Muscle of leg (tissue), 11 donors: Measurements from ENCODE around the gene LMNA. TPM values are rescaled to one million over a fixed set of nuclear protein-coding genes. Genes with fewer than 3 reads are reported as not detected.
"Not testable (repeated sequence)": the region's sequence is repeated elsewhere in the genome, so short reads cannot be mapped to it uniquely, and the experiment has no call there.

Experiments
- DNase-seq: peaks from one replicate; pipeline ENCODE4 v3.0.0; 2013
- H3K27ac ChIP-seq: one replicate; pipeline ENCODE4 v1.5.1; 2013; ENCODE audit warnings: mild to moderate bottlenecking, low read length, control low read depth
- H3K27me3 ChIP-seq: one replicate; pipeline ENCODE4 v1.6.1; 2013; ENCODE audit warnings: low read length; ENCODE audit not compliant: control insufficient read depth, insufficient read depth
- H3K36me3 ChIP-seq: one replicate; pipeline ENCODE4 v1.6.1; 2013; ENCODE audit warnings: low read length; ENCODE audit not compliant: control insufficient read depth, insufficient read depth
- H3K4me1 ChIP-seq: one replicate; pipeline ENCODE4 v1.6.1; 2013; ENCODE audit warnings: low read length; ENCODE audit not compliant: control insufficient read depth, insufficient read depth
- H3K4me3 ChIP-seq: one replicate; pipeline ENCODE4 v1.5.1; 2013; ENCODE audit warnings: low read length, control low read depth
- H3K9me3 ChIP-seq: replicated peaks from 2 replicates; pipeline ENCODE4 v1.6.1; 2013; ENCODE audit warnings: low read depth, low read length; ENCODE audit not compliant: control insufficient read depth
- WGBS: methylation state at CpG from one replicate; pipeline ENCODE4 v1.1.5; 2013; ENCODE audit warnings: missing lambda C conversion rate; ENCODE audit not compliant: insufficient coverage; 5-methylcytosine and 5-hydroxymethylcytosine counted together
- polyA plus RNA-seq, 8 donors: library from polyadenylated mRNA; unstranded; fragments of 120-200 nt; gene quantifications; one replicate each; pipeline versions ENCODE4 v1.2.1 to v1.2.3, GENCODE V29; 2013; ENCODE audit warnings: inconsistent platforms in 1 of 8, low replicate concordance in 1 of 8; ENCODE audit not compliant: insufficient read length in 8 of 8, insufficient read depth in 1 of 8
- total RNA-seq: library from RNA; stranded (reverse); fragments of 120-200 nt; gene quantifications from one replicate; pipeline ENCODE4 v1.2.4, GENCODE V29; 2013

Gene LMNA
- total and polyA plus RNA-seq, 9 donors: 335 to 408 (median 371) TPM

DNA sequence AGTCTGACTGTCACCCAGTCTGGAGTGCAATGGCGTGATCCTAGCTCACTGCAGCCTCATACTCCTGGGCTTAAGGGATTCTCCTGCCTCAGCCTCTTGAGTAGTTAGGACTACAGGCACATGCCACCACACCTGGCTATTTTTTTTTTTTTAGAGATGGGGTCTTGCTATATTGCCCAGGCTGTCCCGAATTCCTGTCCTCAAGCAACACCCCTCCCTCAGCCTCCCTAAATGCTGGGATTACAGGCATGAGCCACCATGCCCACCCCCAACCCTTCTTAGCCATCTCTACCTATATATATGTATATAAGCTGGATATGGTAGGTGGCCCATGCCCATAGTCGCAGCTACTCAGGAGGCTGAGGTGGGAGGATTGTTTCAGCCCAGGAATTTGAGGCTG, 66.0 kb downstream of the LMNA start:
- Histone ChIP-seq H3K9me3 (no peaks in the 10 kb centered on the region), H3K4me1 (no peaks in the 10 kb centered on the region), H3K4me3 (no peak overlapping the region), H3K27ac (no peak overlapping the region), H3K27me3 (peaks cover 7% of the 10 kb centered on the region), H3K36me3 (no peaks in the 10 kb centered on the region)
- WGBS: no CpG with 5 or more reads among the region's 3 CpGs
- no peak for DNase-seq

DNA sequence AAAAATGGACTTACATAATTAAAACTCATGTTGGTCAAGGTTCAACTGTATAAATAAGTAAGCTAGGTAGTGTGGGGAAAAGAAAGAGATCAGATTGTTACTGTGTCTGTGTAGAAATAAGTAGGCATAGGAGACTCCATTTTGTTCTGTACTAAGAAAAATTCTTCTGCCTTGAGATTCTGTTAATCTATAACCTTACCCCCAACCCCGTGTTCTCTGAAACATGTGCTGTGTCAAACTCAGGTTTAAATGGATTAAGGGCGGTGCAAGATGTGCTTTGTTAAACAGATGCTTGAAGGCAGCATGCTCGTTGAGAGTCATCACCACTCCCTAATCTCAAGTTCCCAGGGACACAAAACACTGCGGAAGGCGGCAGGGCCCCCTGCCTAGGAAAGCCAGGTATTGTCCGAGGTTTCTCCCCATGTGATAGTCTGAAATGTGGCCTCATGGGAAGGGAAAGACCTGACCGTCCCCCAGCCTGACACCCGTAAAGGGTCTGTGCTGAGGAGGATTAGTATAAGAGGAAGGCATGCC, 66.9 kb downstream of the LMNA start:
- not testable (repeated sequence) for H3K9me3 ChIP-seq, H3K36me3 ChIP-seq, H3K4me3 ChIP-seq, H3K27me3 ChIP-seq, H3K4me1 ChIP-seq, DNase-seq, H3K27ac ChIP-seq
- WGBS: no CpG with 5 or more reads among the region's 8 CpGs

DNA sequence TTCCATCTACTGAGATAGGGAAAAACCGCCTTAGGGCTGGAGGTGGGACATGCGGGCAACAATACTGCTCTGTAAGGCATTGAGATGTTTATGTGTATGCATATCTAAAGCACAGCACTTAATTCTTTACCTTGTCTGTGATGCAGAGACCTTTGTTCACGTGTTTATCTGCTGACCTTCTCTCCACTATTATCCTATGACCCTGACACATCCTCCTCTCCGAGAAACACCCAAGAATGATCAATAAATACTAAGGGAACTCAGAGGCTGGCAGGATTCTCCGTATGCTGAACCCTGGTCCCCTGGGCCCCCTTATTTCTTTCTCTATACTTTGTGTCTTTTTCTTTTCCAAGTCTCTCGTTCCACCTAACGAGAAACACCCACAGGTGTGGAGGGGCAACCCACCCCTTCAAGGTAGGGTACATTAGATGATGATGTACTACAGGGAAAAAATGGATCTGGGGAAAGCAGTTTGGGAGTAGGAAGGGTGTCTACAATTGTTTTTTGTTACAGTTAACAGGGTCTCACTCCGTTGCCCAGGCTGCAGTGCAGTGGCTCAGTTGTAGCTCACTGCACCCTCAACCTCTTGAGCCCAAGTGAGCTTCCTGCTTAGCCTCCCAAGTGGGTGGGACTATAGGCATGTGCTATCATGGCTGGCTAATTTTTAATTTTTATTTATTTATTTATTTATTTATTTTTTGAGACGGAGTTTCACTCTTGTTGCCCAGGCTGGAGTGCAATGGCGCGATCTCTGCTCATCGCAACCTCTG, 67.7 kb downstream of the LMNA start:
- DNase-seq, H3K4me1 ChIP-seq, H3K4me3 ChIP-seq, H3K36me3 ChIP-seq, H3K27me3 ChIP-seq, H3K27ac ChIP-seq, H3K9me3 ChIP-seq: not testable (repeated sequence)
- 71% methylated on average over 4 of the region's 12 CpGs for WGBS

DNA sequence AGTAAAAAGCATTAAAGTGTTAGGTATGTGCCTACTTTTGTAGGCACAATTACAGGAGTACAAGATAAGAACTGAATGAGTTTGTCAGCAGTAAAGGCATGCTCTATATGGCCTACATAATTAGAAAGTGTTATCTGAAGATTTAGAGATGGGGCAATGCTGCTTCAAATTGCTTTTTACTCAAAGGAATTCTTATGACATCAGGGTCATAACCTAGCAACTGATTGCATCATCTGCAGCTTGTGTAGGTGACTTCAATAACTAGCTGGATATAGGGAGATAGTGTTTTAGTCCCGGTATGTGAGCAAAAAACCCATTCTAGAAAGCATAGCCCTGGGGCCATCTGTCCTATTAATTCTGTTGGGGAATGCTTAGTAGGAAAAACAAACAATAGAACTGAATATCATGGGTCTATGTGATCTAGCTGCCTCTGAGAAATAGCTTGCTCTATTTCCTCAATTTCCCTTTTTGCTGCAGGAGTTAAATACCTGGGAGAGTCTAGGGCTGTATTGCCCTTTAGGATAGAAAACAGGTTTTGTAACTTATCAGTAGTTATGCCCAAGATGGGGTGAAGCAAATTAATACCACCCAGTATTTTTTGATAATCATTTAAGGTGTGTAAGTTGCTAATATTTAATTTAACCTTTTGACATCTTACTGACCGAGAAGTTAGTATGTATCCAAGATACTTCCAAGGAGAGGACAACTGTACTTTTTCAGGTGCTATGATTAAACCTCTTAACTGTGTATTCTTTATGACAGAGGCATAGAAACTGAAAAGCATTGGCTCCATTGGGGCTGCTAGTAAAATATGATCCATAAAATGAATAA, 72.1 kb downstream of the LMNA start:
- not testable (repeated sequence) for H3K9me3 ChIP-seq, H3K4me3 ChIP-seq, H3K36me3 ChIP-seq, H3K27me3 ChIP-seq, H3K4me1 ChIP-seq, DNase-seq, H3K27ac ChIP-seq
- no CpG with 5 or more reads among the region's 2 CpGs for WGBS

Other genes with a start within 250 kb of the LMNA start
- 27.7 TPM for gene RIT1, start 203.4 kb upstream of the LMNA start, total RNA-seq
- gene RIT1, start 203.4 kb upstream of the LMNA start, polyA plus RNA-seq: 10 to 100 TPM; 19.2 to 37.0 (median 25.5) TPM
- 30.0 TPM for gene KHDC4, start 180.3 kb upstream of the LMNA start, total RNA-seq
- gene KHDC4, start 180.3 kb upstream of the LMNA start, polyA plus RNA-seq: 10 to 100 TPM; 24.5 to 38.0 (median 29.9) TPM
- gene RXFP4, start 173.1 kb upstream of the LMNA start, total RNA-seq: not detected
- under 1 TPM in 5 of 8 donors, not detected in 3; 0.12 to 0.65 (median 0.23) TPM for gene RXFP4, start 173.1 kb upstream of the LMNA start, polyA plus RNA-seq
- 100 TPM for gene ARHGEF2, start 136.2 kb upstream of the LMNA start, total RNA-seq
- gene ARHGEF2, start 136.2 kb upstream of the LMNA start, polyA plus RNA-seq: 100 to 1,000 TPM; 124 to 153 (median 140) TPM
- 287 TPM for gene SSR2, start 93.8 kb upstream of the LMNA start, total RNA-seq
- gene SSR2, start 93.8 kb upstream of the LMNA start, polyA plus RNA-seq: 100 to 1,000 TPM; 210 to 323 (median 247) TPM
- gene UBQLN4, start 60.9 kb upstream of the LMNA start, total RNA-seq: 19.2 TPM
- gene UBQLN4, start 60.9 kb upstream of the LMNA start, polyA plus RNA-seq: 10 to 100 TPM; 40.1 to 48.0 (median 43.8) TPM
- gene LAMTOR2, start 59.9 kb upstream of the LMNA start, total RNA-seq: 53.7 TPM
- 10 to 100 TPM; 38.7 to 51.0 (median 44.9) TPM for gene LAMTOR2, start 59.9 kb upstream of the LMNA start, polyA plus RNA-seq
- gene RAB25, start 53.6 kb upstream of the LMNA start, total RNA-seq: not detected
- gene RAB25, start 53.6 kb upstream of the LMNA start, polyA plus RNA-seq: 1 to 10 TPM in 3 of 8 donors, under 1 TPM in 5; 0.16 to 7.4 (median 0.30) TPM
- gene MEX3A, start 32.2 kb upstream of the LMNA start, total RNA-seq: 9.4 TPM
- 10 to 100 TPM; 15.8 to 32.4 (median 25.8) TPM for gene MEX3A, start 32.2 kb upstream of the LMNA start, polyA plus RNA-seq
- gene SEMA4A, start 38.9 kb downstream of the LMNA start, total RNA-seq: 2.5 TPM
- gene SEMA4A, start 38.9 kb downstream of the LMNA start, polyA plus RNA-seq: 1 to 10 TPM; 1.5 to 5.4 (median 3.3) TPM
- gene SLC25A44, start 79.4 kb downstream of the LMNA start, total RNA-seq: 6.3 TPM
- 10 to 100 TPM; 10.2 to 12.1 (median 11.1) TPM for gene SLC25A44, start 79.4 kb downstream of the LMNA start, polyA plus RNA-seq
- 51.8 TPM for gene PMF1, start 98.3 kb downstream of the LMNA start, total RNA-seq
- 10 to 100 TPM; 42.2 to 53.0 (median 43.7) TPM for gene PMF1, start 98.3 kb downstream of the LMNA start, polyA plus RNA-seq
- gene BGLAP, start 127.5 kb downstream of the LMNA start, total RNA-seq: 1.2 TPM
- gene BGLAP, start 127.5 kb downstream of the LMNA start, polyA plus RNA-seq: 1 to 10 TPM in 6 of 8 donors, under 1 TPM in 2; 0.55 to 3.5 (median 1.5) TPM
- gene PAQR6, start 133.3 kb downstream of the LMNA start, total RNA-seq: 1.2 TPM
- gene PAQR6, start 133.3 kb downstream of the LMNA start, polyA plus RNA-seq: 1 to 10 TPM; 2.2 to 7.7 (median 4.9) TPM
- 42.8 TPM for gene SMG5, start 168.1 kb downstream of the LMNA start, total RNA-seq
- 10 to 100 TPM; 39.0 to 50.7 (median 47.0) TPM for gene SMG5, start 168.1 kb downstream of the LMNA start, polyA plus RNA-seq
- 2.1 TPM for gene TMEM79, start 169.6 kb downstream of the LMNA start, total RNA-seq
- gene TMEM79, start 169.6 kb downstream of the LMNA start, polyA plus RNA-seq: 1 to 10 TPM; 3.7 to 7.4 (median 4.8) TPM
- 24.3 TPM for gene GLMP, start 181.0 kb downstream of the LMNA start, total RNA-seq
- 10 to 100 TPM; 17.7 to 29.1 (median 23.8) TPM for gene GLMP, start 181.0 kb downstream of the LMNA start, polyA plus RNA-seq
- gene VHLL, start 184.6 kb downstream of the LMNA start, total RNA-seq: not detected
- not detected for gene VHLL, start 184.6 kb downstream of the LMNA start, polyA plus RNA-seq
- 207 TPM for gene CCT3, start 223.6 kb downstream of the LMNA start, total RNA-seq
- 100 to 1,000 TPM; 197 to 293 (median 225) TPM for gene CCT3, start 223.6 kb downstream of the LMNA start, polyA plus RNA-seq
- 0.27 TPM for gene TSACC, start 223.8 kb downstream of the LMNA start, total RNA-seq
- gene TSACC, start 223.8 kb downstream of the LMNA start, polyA plus RNA-seq: 1 to 10 TPM in 1 of 8 donors, under 1 TPM in 7; 0.20 to 1.5 (median 0.58) TPM